Endothelial cell of umbilical vein (primary cell): Measurements from ENCODE around the gene CHD5. TPM values are rescaled to one million over a fixed set of nuclear protein-coding genes. Genes with fewer than 3 reads are reported as not detected.

Source experiments
- BruUV-seq: library from RNA; stranded (reverse); fragments of 400-500 nt; replicated peaks from 2 replicates; lab custom pipeline; 2021; lab: Mats Ljungman, UMichigan
- CTCF ChIA-PET: fragments of 300-600, 350-600 bp; sonication (Branson Sonifier 250); formaldehyde crosslinking; loops from one replicate; lab custom pipeline; 2021; ENCODE audit warnings: antibody characterized with exemption, inconsistent platforms; lab: Charles Lee
- POLR2A ChIA-PET: fragments of 300-600, 350-600 bp; sonication (Branson Sonifier 250); formaldehyde crosslinking; loops from one replicate; lab custom pipeline; 2021; ENCODE audit warnings: antibody characterized with exemption, inconsistent platforms; lab: Charles Lee
- DNase-seq: peaks from one replicate; pipeline ENCODE4 v3.0.0-alpha.2; 2011; ENCODE audit warnings: low read depth, low spot score
- FAIRE-seq: peaks from 2 replicates; lab custom pipeline; 2011; peaks lifted over from hg19 to GRCh38; lab: Jason Lieb, UNC
- H2AFZ ChIP-seq: 2 replicates; pipeline ENCODE4 v1.6.0; 2012; ENCODE audit warnings: low read depth, low read length, control low read depth, inconsistent platforms
- H3K27ac ChIP-seq: 2 replicates; pipeline ENCODE4 v1.5.1; 2011; ENCODE audit warnings: low read depth, mild to moderate bottlenecking, control low read depth, low read length, moderate library complexity; ENCODE audit not compliant: insufficient read depth
- H3K27me3 ChIP-seq, 2 experiments: 2 replicates each; pipeline versions ENCODE4 v1.6.0 to v1.6.1; 2011; ENCODE audit warnings: low read length in 2 of 2, mixed read lengths in 1 of 2; ENCODE audit not compliant: control insufficient read depth in 2 of 2, insufficient read depth in 2 of 2
- H3K36me3 ChIP-seq, 2 experiments: 2 replicates in 1 of 2; 3 replicates in 1 of 2; pipeline ENCODE4 v1.5.1; 2011; ENCODE audit warnings: low read length in 2 of 2, mild to moderate bottlenecking in 1 of 2, moderate library complexity in 1 of 2; ENCODE audit not compliant: control insufficient read depth in 2 of 2, insufficient read depth in 2 of 2; ENCODE audit errors: extremely low read depth in 1 of 2
- H3K4me1 ChIP-seq: 3 replicates; pipeline ENCODE4 v1.5.1; 2011; ENCODE audit warnings: mild to moderate bottlenecking, low read length; ENCODE audit not compliant: control insufficient read depth, insufficient read depth; ENCODE audit errors: extremely low read depth
- H3K4me2 ChIP-seq: 2 replicates; pipeline ENCODE4 v1.6.1; 2011; ENCODE audit warnings: low read length, control low read depth, mixed read lengths; ENCODE audit not compliant: insufficient read depth
- H3K4me3 ChIP-seq, 3 experiments: fragments of 200-600 bp in 1 of 3; sonication (generic), shearing (Covaris generic) in 1 of 3; replicated peaks in 1 of 3; 2 replicates each; pipeline ENCODE4 v1.5.1; 2011 to 2016; ENCODE audit warnings: control low read depth in 3 of 3, low read length in 3 of 3, mild to moderate bottlenecking in 2 of 3, inconsistent platforms in 1 of 3, low read depth in 1 of 3, moderate library complexity in 1 of 3; ENCODE audit not compliant: insufficient read depth in 1 of 3
- H3K79me2 ChIP-seq: 2 replicates; pipeline ENCODE4 v1.6.0; 2012; ENCODE audit warnings: low read length, inconsistent platforms; ENCODE audit not compliant: control insufficient read depth, insufficient read depth
- H3K9ac ChIP-seq: replicated peaks from 2 replicates; pipeline ENCODE3; 2011; ENCODE audit warnings: low read length, control low read depth; ENCODE audit not compliant: insufficient read depth; ENCODE audit errors: extremely low read depth
- H3K9me1 ChIP-seq: replicated peaks from 3 replicates; pipeline ENCODE4 v1.6.0; 2011; ENCODE audit warnings: mild to moderate bottlenecking, low read length; ENCODE audit not compliant: control insufficient read depth, insufficient read depth; ENCODE audit errors: extremely low read depth
- H3K9me3 ChIP-seq: replicated peaks from 2 replicates; pipeline ENCODE4 v1.5.1; 2012; ENCODE audit warnings: low read length, inconsistent platforms; ENCODE audit not compliant: control insufficient read depth, insufficient read depth
- H4K20me1 ChIP-seq: replicated peaks from 2 replicates; pipeline ENCODE3; 2011; ENCODE audit warnings: mild to moderate bottlenecking, low read length; ENCODE audit not compliant: control insufficient read depth, insufficient read depth; ENCODE audit errors: extremely low read depth
- EZH2 ChIP-seq: IDR thresholded peaks from 2 replicates; pipeline ENCODE4 v1.6.1; 2012; ENCODE audit warnings: borderline replicate concordance, low read depth, mild to moderate bottlenecking, moderate library complexity, low read length, inconsistent platforms; ENCODE audit not compliant: severe bottlenecking
- FOS ChIP-seq: IDR thresholded peaks from 2 replicates; pipeline ENCODE4 v1.6.1; 2011; ENCODE audit warnings: mild to moderate bottlenecking, low read length, moderate library complexity, borderline replicate concordance; ENCODE audit not compliant: insufficient read depth
- GATA2 ChIP-seq: IDR thresholded peaks from 2 replicates; pipeline ENCODE4 v1.7.0; 2011; ENCODE audit warnings: low read depth, mild to moderate bottlenecking, moderate library complexity, mixed read lengths, low read length; ENCODE audit not compliant: insufficient read length, insufficient read depth
- JUN ChIP-seq: IDR thresholded peaks from 2 replicates; pipeline ENCODE4 v1.6.1; 2011; ENCODE audit warnings: borderline replicate concordance, low read depth; ENCODE audit not compliant: insufficient read length, insufficient read depth
- MAX ChIP-seq: IDR thresholded peaks from 2 replicates; pipeline ENCODE4 v1.6.1; 2011; ENCODE audit not compliant: insufficient read depth, insufficient read length
- POLR2A ChIP-seq: IDR thresholded peaks from 2 replicates; pipeline ENCODE4 v1.6.1; 2012; ENCODE audit warnings: low read depth, mild to moderate bottlenecking, control low read depth, low read length
- POLR2AphosphoS5 ChIP-seq: IDR thresholded peaks from 2 replicates; pipeline ENCODE4 v1.6.1; 2012; ENCODE audit warnings: low read depth, mild to moderate bottlenecking, control low read depth, low read length, moderate library complexity; ENCODE audit not compliant: insufficient read depth
- dilution Hi-C: fragments of 300-500 bp; cut with MboI; formaldehyde crosslinking; loops from one replicate; pipeline ENCODE4 v1.15.0; 2019; ENCODE audit warnings: low sequenced_read_pairs; ENCODE audit not compliant: extremely low pct_ligation_motif_present
- intact Hi-C: fragments of 100-400 bp; cut with micrococcal nuclease; formaldehyde crosslinking; loops from one replicate; pipeline ENCODE4 v1.10.0; 2022
- polyA plus RNA-seq, 4 experiments: library from polyadenylated mRNA; depleted of rRNA in 3 of 4; stranded (reverse) in 3 of 4; unstranded in 1 of 4; fragments of >200 nt; gene quantifications; 2 replicates each; pipeline versions ENCODE4 v1.2.1 to v1.2.3, GENCODE V29; 2011 to 2012; ENCODE audit warnings: missing spikeins in 1 of 4
- total RNA-seq: library from RNA; stranded (reverse); gene quantifications from 2 replicates; pipeline ENCODE4 v1.2.3, GENCODE V29; 2021
- TF ChIP-seq, protein P1 (sequence below), 2 donors: IDR thresholded peaks; 1 replicate in 1 of 2; 2 replicates in 1 of 2; pipeline ENCODE4 v1.5.1; 2011; ENCODE audit warnings: low read length in 2 of 2, mild to moderate bottlenecking in 2 of 2, moderate library complexity in 2 of 2, control low read depth in 1 of 2, inconsistent platforms in 1 of 2, low read depth in 1 of 2; ENCODE audit not compliant: insufficient read depth in 1 of 2; ENCODE audit errors: extremely low read depth in 1 of 2

Gene CHD5
- total and polyA plus RNA-seq, 2 donors (not counting 3 experiments of a cell fraction or from before 2014, with no cell fraction given) = 0.04 to 0.11 TPM

- Histone ChIP-seq H4K20me1 (no peaks in the 10 kb centered on the region), H3K27ac (no peak overlapping the region), H3K9me3 (no peaks in the 10 kb centered on the region), H3K36me3 (no peaks in the 10 kb centered on the region), H3K27me3 (no peaks in the 10 kb centered on the region), H3K9ac (no peak overlapping the region), H2AFZ (peak overlapping the region; percentile 77), H3K4me1 (no peaks in the 10 kb centered on the region), H3K79me2 (no peaks in the 10 kb centered on the region), H3K9me1 (no peaks in the 10 kb centered on the region), H3K4me3 (no peak overlapping the region), H3K4me2 (no peak overlapping the region)
- TF ChIP-seq, protein P1, sequence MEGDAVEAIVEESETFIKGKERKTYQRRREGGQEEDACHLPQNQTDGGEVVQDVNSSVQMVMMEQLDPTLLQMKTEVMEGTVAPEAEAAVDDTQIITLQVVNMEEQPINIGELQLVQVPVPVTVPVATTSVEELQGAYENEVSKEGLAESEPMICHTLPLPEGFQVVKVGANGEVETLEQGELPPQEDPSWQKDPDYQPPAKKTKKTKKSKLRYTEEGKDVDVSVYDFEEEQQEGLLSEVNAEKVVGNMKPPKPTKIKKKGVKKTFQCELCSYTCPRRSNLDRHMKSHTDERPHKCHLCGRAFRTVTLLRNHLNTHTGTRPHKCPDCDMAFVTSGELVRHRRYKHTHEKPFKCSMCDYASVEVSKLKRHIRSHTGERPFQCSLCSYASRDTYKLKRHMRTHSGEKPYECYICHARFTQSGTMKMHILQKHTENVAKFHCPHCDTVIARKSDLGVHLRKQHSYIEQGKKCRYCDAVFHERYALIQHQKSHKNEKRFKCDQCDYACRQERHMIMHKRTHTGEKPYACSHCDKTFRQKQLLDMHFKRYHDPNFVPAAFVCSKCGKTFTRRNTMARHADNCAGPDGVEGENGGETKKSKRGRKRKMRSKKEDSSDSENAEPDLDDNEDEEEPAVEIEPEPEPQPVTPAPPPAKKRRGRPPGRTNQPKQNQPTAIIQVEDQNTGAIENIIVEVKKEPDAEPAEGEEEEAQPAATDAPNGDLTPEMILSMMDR (IDR thresholded peaks at IDR 0.05; ENCODE audit: extremely low read depth in 1 of 2, insufficient read depth in 1 of 2, low read depth in 1 of 2, low read length in 2 of 2) = no peak
- peak; percentile 75 for TF ChIP-seq MAX
- no TSS peak for BruUV-seq
- FAIRE-seq (peak; percentile 80), DNase-seq (peak; percentile 56)
- intact Hi-C loops = loop anchor here (1.0 kb wide), 1 partner anchor 21 kb away; no protein-coding TSS in a partner anchor
- CTCF ChIA-PET = interaction anchor here (1.0 to 1.4 kb wide), 2 partner anchors 12 to 77 kb away, joined by 3 read pairs; no protein-coding TSS in a partner anchor
- dilution Hi-C loops = no loop called here
- POLR2A ChIA-PET = interaction anchor here (0.5 to 0.6 kb wide), 2 partner anchors 21 to 65 kb away, joined by 9 to 11 read pairs; no protein-coding TSS in a partner anchor
Observed at GRCh38 chr1:6127587-6128163, 52.4 kb downstream of the CHD5 start.

DNA sequence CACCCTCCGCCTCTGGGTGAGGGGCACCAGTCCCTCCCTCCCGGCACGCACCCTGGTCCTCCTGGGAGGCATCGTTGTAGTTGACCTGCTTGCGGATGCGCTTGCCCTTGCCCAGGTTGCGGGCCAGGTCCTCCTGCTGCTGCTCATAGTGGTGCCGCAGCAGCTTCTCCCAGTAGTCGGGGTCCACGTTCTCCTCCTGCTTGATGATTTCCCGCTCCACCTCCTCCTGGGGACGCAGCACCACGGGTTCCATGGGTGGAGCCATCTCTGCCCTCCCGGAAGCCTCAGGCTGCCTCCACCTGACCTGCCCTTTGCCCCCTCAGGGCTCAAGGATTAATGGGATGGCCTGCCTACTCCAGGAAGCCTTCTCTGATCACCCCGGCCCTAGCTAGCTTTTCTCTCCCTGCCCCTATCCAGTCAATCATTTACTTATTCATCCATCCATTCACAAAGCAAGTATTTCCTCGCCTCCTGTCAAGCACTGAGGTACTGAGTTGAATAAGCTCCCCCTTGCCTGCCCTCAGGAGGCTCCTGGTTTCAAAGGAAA lies 53.5 kb downstream of the CHD5 start:
- Histone ChIP-seq H3K27me3 (no peaks in the 10 kb centered on the region), H4K20me1 (no peaks in the 10 kb centered on the region), H3K9ac (no peak overlapping the region), H3K4me2 (no peak overlapping the region), H3K9me3 (no peaks in the 10 kb centered on the region), H3K4me1 (no peaks in the 10 kb centered on the region), H2AFZ (no peak overlapping the region), H3K4me3 (no peak overlapping the region), H3K9me1 (no peaks in the 10 kb centered on the region), H3K36me3 (no peaks in the 10 kb centered on the region), H3K79me2 (no peaks in the 10 kb centered on the region), H3K27ac (no peak overlapping the region)
- ChIA-PET CTCF (interaction anchor here (1.0 to 1.4 kb wide), 2 partner anchors 11 to 78 kb away, joined by 3 read pairs; no protein-coding TSS in a partner anchor), POLR2A (no interaction called here)
- DNase-seq (no peak), FAIRE-seq (no peak)
- intact Hi-C loops (loop anchor here (1.0 kb wide), 1 partner anchor 22 kb away; no protein-coding TSS in a partner anchor), dilution Hi-C loops (no loop called here)
- TF ChIP-seq FOS (no peak), MAX (no peak), EZH2 (no peak), POLR2AphosphoS5 (no peak), POLR2A (no peak), GATA2 (no peak), JUN (no peak)
- BruUV-seq = no TSS peak
